Measurements from ENCODE around the gene ELP5. TPM values are rescaled to one million over a fixed set of nuclear protein-coding genes. Genes with fewer than 3 reads are reported as not detected.

The ELP5 gene
- total RNA-seq, 1 experiment from 2014 or later, result 49.6 TPM

GRCh38 chr17:7290166-7290565 lies 38.2 kb downstream of the ELP5 start:
- Histone ChIP-seq H4K91ac (ENCODE audit: insufficient read length, low read depth, low read length) (no peak overlapping the region), H2BK20ac (ENCODE audit: low read depth, low read length, poor library complexity, severe bottlenecking) (no peak overlapping the region), H3K56ac (ENCODE audit: insufficient read length, low read depth, low read length) (no peak overlapping the region), H3K27me3 (ENCODE audit: insufficient read depth, low read length) (peaks cover 2% of the 10 kb centered on the region), H3K18ac (ENCODE audit: insufficient read length, low read depth, low read length) (no peak overlapping the region), H3T11ph (ENCODE audit: low read length) (no peak overlapping the region), H2AFZ (ENCODE audit: low read length) (no peak overlapping the region), H3K4me1 (ENCODE audit: insufficient read depth, low read length) (peaks cover 2% of the 10 kb centered on the region; the same call in 1 of the 2 replicates), H3K27ac (ENCODE audit: insufficient read length, low read depth, low read length) (no peak overlapping the region), H2BK5ac (ENCODE audit: insufficient read length, low read length) (no peak overlapping the region), H3K79me2 (ENCODE audit: insufficient read depth, low read length) (no peaks in the 10 kb centered on the region), H4K20me1 (ENCODE audit: control insufficient read depth, insufficient read depth, insufficient read length) (no peaks in the 10 kb centered on the region), H4K5ac (ENCODE audit: insufficient read length, low read depth, low read length) (no peak overlapping the region), H3K79me1 (ENCODE audit: insufficient read depth, low read depth, low read length, poor library complexity, severe bottlenecking) (no peaks in the 10 kb centered on the region), H3K9me3 (ENCODE audit: control insufficient read depth, low read depth, low read length) (no peaks in the 10 kb centered on the region), H2BK15ac (ENCODE audit: low read depth, low read length) (no peak overlapping the region), H3K23me2 (ENCODE audit: insufficient read length, low read depth, low read length, poor library complexity, severe bottlenecking) (peaks cover 4% of the 10 kb centered on the region), H3K4me2 (ENCODE audit: insufficient read depth, insufficient read length, low read length) (no peak overlapping the region), H4K8ac (replicated peaks; ENCODE audit: insufficient read length, low read depth, low read length) (no peak overlapping the region), H2BK120ac (ENCODE audit: low read depth, low read length, poor library complexity, severe bottlenecking) (no peak overlapping the region), H2BK12ac (ENCODE audit: insufficient read length, low read depth, low read length) (no peak overlapping the region), H3K9ac (ENCODE audit: extremely low read depth, insufficient read length, low read length) (no peak overlapping the region), H3K23ac (ENCODE audit: insufficient read length, low read depth, low read length) (no peak overlapping the region), H2AK5ac (ENCODE audit: insufficient read length, low read length) (no peak overlapping the region), H3K4ac (ENCODE audit: low read depth, low read length) (no peak overlapping the region), H3K14ac (ENCODE audit: insufficient read depth, low read length) (no peak overlapping the region)
- Mint-ChIP-seq H3K4me3 (peak overlapping the region in 1 of 2 experiments; percentile 50; a peak in 1 of 5 replicates), H3K27ac (no peak overlapping the region), H3K27me3 (ENCODE audit: low read depth) (peaks cover 33% of the 10 kb centered on the region), H3K9me3 (no peaks in the 10 kb centered on the region; a peak in 1 of 5 replicates), H3K36me3 (ENCODE audit: insufficient read depth in 1 of 3, low read depth in 3 of 3) (peaks cover 3 to 22% (median 11%) of the 10 kb centered on the region in 3 experiments; a peak in 5 of 7 replicates), H3K4me1 (peaks cover 11 to 20% of the 10 kb centered on the region in 2 experiments)
- no peak for TF ChIP-seq CTCF (conservative IDR thresholded peaks at IDR 0.05)
- no peak for DNase-seq
- WGBS (ENCODE audit: extremely low coverage, insufficient read length, low lambda C conversion rate), result no CpG with 5 or more reads among the region's 19 CpGs
